ENCODE results near the gene LRRC28.

Gene LRRC28

DNA sequence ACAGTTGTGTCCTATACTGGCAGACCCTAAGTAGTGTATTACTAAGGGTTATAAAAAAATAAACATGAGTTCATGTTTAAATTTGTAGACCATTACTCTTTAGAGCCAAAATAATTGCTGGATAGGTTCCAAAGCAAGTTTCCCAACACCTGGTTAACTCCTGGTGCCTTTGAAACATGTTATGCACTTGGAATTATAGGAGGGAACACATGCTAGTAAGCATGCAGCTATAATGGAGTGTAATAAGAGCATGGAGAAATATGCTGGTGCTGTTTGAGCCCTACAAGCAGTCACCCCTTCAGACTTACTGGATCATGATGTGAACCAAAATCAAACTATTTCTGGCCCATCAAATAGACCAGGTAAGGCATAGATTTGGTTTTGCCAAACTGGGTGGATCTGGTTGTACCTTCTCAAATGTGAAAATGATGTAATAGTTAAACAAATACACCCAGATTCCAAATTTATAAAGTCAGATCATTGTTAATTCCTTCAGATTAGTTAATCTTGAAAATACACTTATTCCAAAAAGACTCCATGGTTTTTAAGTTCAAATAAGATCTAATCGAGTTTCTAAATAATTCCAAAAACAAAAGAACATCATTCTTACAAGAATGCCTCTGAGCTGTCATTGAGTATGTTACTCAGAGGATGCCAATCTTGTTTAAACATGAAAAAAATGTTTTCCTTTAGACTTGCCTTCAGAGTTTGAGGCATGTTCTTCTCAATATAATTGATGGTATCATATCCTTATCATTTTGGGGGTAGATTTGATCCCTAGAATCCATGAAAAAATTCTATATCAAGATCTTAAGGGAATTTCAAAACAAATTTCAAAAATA is 69.3 kb downstream of the LRRC28 start:
- Histone ChIP-seq H3K36me3 (ENCODE audit: control insufficient read depth, low read length) (no peaks in the 10 kb centered on the region), H3K9me2 (replicated peaks; ENCODE audit: control insufficient read depth, low read length) (no peaks in the 10 kb centered on the region; the same call in 1 of the 2 replicates), H3K4me2 (ENCODE audit: low read length) (no peak overlapping the region), H3F3A (ENCODE audit: control insufficient read depth, insufficient read depth) (no peaks in the 10 kb centered on the region), H4K20me1 (ENCODE audit: control insufficient read depth, insufficient read depth, low read depth, low read length) (no peaks in the 10 kb centered on the region), H3K27ac (ENCODE audit: low read depth, low read length) (no peak overlapping the region), H3K4me1 (ENCODE audit: control insufficient read depth, low read length) (peaks cover 11% of the 10 kb centered on the region), H3K27me3 (ENCODE audit: control insufficient read depth, low read length) (no peaks in the 10 kb centered on the region), H3K4me3 (ENCODE audit: low read length) (no peak overlapping the region), H3K9me3 (ENCODE audit: control insufficient read depth, insufficient read depth, low read length) (no peaks in the 10 kb centered on the region), H3K79me2 (ENCODE audit: control insufficient read depth, low read length) (no peaks in the 10 kb centered on the region)
- TF ChIP-seq, protein P1, sequence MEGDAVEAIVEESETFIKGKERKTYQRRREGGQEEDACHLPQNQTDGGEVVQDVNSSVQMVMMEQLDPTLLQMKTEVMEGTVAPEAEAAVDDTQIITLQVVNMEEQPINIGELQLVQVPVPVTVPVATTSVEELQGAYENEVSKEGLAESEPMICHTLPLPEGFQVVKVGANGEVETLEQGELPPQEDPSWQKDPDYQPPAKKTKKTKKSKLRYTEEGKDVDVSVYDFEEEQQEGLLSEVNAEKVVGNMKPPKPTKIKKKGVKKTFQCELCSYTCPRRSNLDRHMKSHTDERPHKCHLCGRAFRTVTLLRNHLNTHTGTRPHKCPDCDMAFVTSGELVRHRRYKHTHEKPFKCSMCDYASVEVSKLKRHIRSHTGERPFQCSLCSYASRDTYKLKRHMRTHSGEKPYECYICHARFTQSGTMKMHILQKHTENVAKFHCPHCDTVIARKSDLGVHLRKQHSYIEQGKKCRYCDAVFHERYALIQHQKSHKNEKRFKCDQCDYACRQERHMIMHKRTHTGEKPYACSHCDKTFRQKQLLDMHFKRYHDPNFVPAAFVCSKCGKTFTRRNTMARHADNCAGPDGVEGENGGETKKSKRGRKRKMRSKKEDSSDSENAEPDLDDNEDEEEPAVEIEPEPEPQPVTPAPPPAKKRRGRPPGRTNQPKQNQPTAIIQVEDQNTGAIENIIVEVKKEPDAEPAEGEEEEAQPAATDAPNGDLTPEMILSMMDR (IDR thresholded peaks at IDR 0.05; ENCODE audit: low read depth, low read length, poor library complexity, severe bottlenecking), result no peak
- TF ChIP-seq EZH2phosphoT487 (IDR thresholded peaks at IDR 0.05; ENCODE audit: borderline replicate concordance, low read length), result no peak

DNA sequence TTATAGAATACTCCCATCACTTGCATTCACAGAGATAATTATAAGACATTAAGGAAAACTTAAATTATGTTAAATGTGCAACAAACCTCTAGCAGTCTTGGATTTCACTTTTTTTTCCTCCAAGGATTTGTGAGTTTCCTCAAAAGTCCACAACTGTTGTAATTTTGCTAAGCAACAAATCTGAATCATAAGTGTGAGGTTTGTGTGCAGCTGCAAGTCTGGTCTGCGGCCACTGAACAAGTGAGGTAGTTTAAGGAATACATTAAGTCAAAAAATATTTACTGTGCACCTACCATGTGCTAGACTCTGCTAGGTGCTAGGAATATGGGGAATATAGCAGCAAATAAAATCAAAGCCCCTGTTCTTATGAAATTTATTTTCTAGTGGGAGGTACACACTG is 70.2 kb downstream of the LRRC28 start:
- Histone ChIP-seq H3K27me3 (ENCODE audit: control insufficient read depth, low read length) (no peaks in the 10 kb centered on the region), H3K4me2 (ENCODE audit: low read length) (no peak overlapping the region), H3K27ac (ENCODE audit: low read depth, low read length) (no peak overlapping the region), H3K9me2 (replicated peaks; ENCODE audit: control insufficient read depth, low read length) (no peaks in the 10 kb centered on the region; the same call in 1 of the 2 replicates), H3K4me3 (ENCODE audit: low read length) (no peak overlapping the region), H3K9me3 (ENCODE audit: control insufficient read depth, insufficient read depth, low read length) (no peaks in the 10 kb centered on the region), H3K4me1 (ENCODE audit: control insufficient read depth, low read length) (peaks cover 11% of the 10 kb centered on the region), H4K20me1 (ENCODE audit: control insufficient read depth, insufficient read depth, low read depth, low read length) (no peaks in the 10 kb centered on the region), H3F3A (ENCODE audit: control insufficient read depth, insufficient read depth) (no peaks in the 10 kb centered on the region), H3K36me3 (ENCODE audit: control insufficient read depth, low read length) (no peaks in the 10 kb centered on the region), H3K79me2 (ENCODE audit: control insufficient read depth, low read length) (no peaks in the 10 kb centered on the region)
- TF ChIP-seq EZH2phosphoT487 (IDR thresholded peaks at IDR 0.05; ENCODE audit: borderline replicate concordance, low read length), result no peak
- TF ChIP-seq, protein P1 (IDR thresholded peaks at IDR 0.05; ENCODE audit: low read depth, low read length, poor library complexity, severe bottlenecking), result no peak

DNA sequence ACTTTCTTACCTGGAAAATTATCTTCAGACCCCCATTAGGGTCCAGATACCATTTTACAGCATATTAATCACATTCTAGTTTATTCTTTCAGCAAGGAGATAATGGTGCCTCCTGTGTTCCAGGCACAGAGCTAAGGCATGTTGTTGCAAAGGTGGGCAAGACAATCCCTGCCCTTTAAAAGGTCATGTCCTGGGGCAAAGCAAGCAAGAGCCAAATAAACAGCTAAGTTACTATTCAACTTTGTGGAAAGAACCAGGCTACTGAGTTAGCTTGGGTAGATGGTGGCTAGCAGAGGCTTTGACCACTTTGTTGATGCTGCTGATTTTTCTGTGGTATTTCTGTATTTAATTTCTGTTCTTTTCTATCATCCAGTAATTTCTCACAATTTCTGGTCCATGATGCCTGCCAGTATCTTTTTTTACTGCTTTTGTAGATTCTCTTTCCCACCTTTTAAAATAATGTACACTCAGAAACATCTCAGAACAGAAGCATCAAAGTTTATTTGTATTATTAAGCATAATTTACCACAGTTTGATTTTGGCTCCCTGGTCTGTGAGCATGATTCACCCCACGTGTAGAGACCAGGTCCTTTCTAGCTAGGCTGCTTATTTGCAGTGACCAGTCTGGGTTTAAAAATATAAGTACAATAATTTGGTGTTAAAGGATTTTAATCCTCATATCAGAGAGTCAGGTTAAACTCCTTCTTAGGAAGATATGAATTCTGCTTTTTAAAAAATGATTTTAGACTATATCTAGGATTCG is 71.5 kb downstream of the LRRC28 start:
- Histone ChIP-seq H3K36me3 (ENCODE audit: control insufficient read depth, low read length) (no peaks in the 10 kb centered on the region), H3K9me3 (ENCODE audit: control insufficient read depth, insufficient read depth, low read length) (no peaks in the 10 kb centered on the region), H3K27me3 (ENCODE audit: control insufficient read depth, low read length) (no peaks in the 10 kb centered on the region), H3K4me3 (ENCODE audit: low read length) (no peak overlapping the region), H3K79me2 (ENCODE audit: control insufficient read depth, low read length) (no peaks in the 10 kb centered on the region), H3K9me2 (replicated peaks; ENCODE audit: control insufficient read depth, low read length) (no peaks in the 10 kb centered on the region; the same call in 1 of the 2 replicates), H3K27ac (ENCODE audit: low read depth, low read length) (no peak overlapping the region), H3K4me2 (ENCODE audit: low read length) (no peak overlapping the region), H3K4me1 (ENCODE audit: control insufficient read depth, low read length) (peaks cover 11% of the 10 kb centered on the region), H4K20me1 (ENCODE audit: control insufficient read depth, insufficient read depth, low read depth, low read length) (no peaks in the 10 kb centered on the region), H3F3A (ENCODE audit: control insufficient read depth, insufficient read depth) (no peaks in the 10 kb centered on the region; the same call in 1 of the 2 replicates)
- no peak for TF ChIP-seq EZH2phosphoT487 (IDR thresholded peaks at IDR 0.05; ENCODE audit: borderline replicate concordance, low read length)
- TF ChIP-seq, protein P1 (IDR thresholded peaks at IDR 0.05; ENCODE audit: low read depth, low read length, poor library complexity, severe bottlenecking), result no peak

Measured in DOHH2 (cell line).